HG03571 (cell line): Measurements from ENCODE around the gene KIF23.

Experiments used
- ATAC-seq: cut with Tn5 transposase; IDR thresholded peaks from one replicate; pipeline ENCODE4 v1.9.1; 2021; ENCODE audit not compliant: unreplicated experiment

The KIF23 gene

GRCh38 chr15:69486481-69487110 is 72.4 kb downstream of the KIF23 start:
- no peak for ATAC-seq

GRCh38 chr15:69489073-69489571 is 75.0 kb downstream of the KIF23 start:
- no peak for ATAC-seq

GRCh38 chr15:69490356-69491037 is 76.3 kb downstream of the KIF23 start:
- no peak for ATAC-seq

- no peak for ATAC-seq
Observed at GRCh38 chr15:69491038-69491505, 76.9 kb downstream of the KIF23 start.

- no peak for ATAC-seq
Observed at GRCh38 chr15:69493406-69493805, 79.3 kb downstream of the KIF23 start.

GRCh38 chr15:69496001-69496400 is 81.9 kb downstream of the KIF23 start:
- no peak for ATAC-seq

- ATAC-seq: no peak
Observed at GRCh38 chr15:69497076-69497475, 82.9 kb downstream of the KIF23 start.

- no peak for ATAC-seq
Observed at GRCh38 chr15:69497667-69498066, 83.5 kb downstream of the KIF23 start.
